Suprapubic skin (tissue), 4 donors: ENCODE data around the gene ZNF784. TPM values are rescaled to one million over a fixed set of nuclear protein-coding genes. Genes with fewer than 3 reads are reported as not detected.

Experiments
- DNase-seq, 2 donors: peaks; one replicate each; pipeline ENCODE4 v3.0.0-alpha.2; 2019; ENCODE audit warnings: low spot score in 2 of 2
- H3K27ac ChIP-seq: fragments of 200-600 bp; sonication (generic); one replicate; pipeline ENCODE4 v1.5.1; 2019
- H3K27me3 ChIP-seq: fragments of 200-600 bp; sonication (generic); one replicate; pipeline ENCODE4 v1.5.1; 2019
- H3K36me3 ChIP-seq: fragments of 200-600 bp; sonication (generic); one replicate; pipeline ENCODE4 v1.5.1; 2019
- H3K4me1 ChIP-seq: fragments of 200-600 bp; sonication (generic); one replicate; pipeline ENCODE4 v1.5.1; 2019
- H3K4me3 ChIP-seq: fragments of 200-600 bp; sonication (generic); one replicate; pipeline ENCODE4 v1.5.1; 2019; ENCODE audit warnings: mild to moderate bottlenecking
- H3K9me3 ChIP-seq: fragments of 200-600 bp; sonication (generic); one replicate; pipeline ENCODE4 v1.5.1; 2019
- CTCF ChIP-seq, 2 donors: fragments of 200-600 bp in 1 of 2; fragments of 450-650 bp in 1 of 2; sonication (generic) in 1 of 2; IDR thresholded peaks; one replicate each; pipeline ENCODE4 v1.5.1; 2016 to 2019; ENCODE audit warnings: antibody characterized with exemption in 2 of 2, mild to moderate bottlenecking in 1 of 2, moderate library complexity in 1 of 2
- EP300 ChIP-seq: sonication (generic); formaldehyde crosslinking; IDR thresholded peaks from one replicate; pipeline ENCODE4 v1.6.1; 2017; ENCODE audit warnings: antibody characterized with exemption
- POLR2A ChIP-seq, 2 donors: fragments of 450-650 bp; IDR thresholded peaks; one replicate each; pipeline ENCODE4 v1.6.1; 2017; ENCODE audit warnings: antibody characterized with exemption in 2 of 2, mild to moderate bottlenecking in 2 of 2, moderate library complexity in 2 of 2
- POLR2AphosphoS5 ChIP-seq, 3 donors: sonication (generic); formaldehyde crosslinking; IDR thresholded peaks; one replicate each; pipeline ENCODE4 v1.6.1; 2017; ENCODE audit warnings: antibody characterized with exemption in 3 of 3
- WGBS: methylation state at CpG from one replicate; pipeline ENCODE4 v1.1.5; 2018; 5-methylcytosine and 5-hydroxymethylcytosine counted together
- total RNA-seq, 4 donors: library from RNA; depleted of rRNA; stranded (reverse); fragments of >200 nt; gene quantifications; one replicate each; pipeline ENCODE4 v1.1.0, GENCODE V29; 2016

Gene ZNF784
- total RNA-seq, 4 donors from 2014 or later, result 4.3 to 8.0 (median 6.5) TPM

- 80% methylated on average over 3 of the region's 3 CpGs for WGBS
- no peak for DNase-seq
- no peaks in the 10 kb centered on the region for H3K27me3 ChIP-seq
- TF ChIP-seq POLR2AphosphoS5 (IDR thresholded peaks at IDR 0.05), result no peak
- no peak for TF ChIP-seq CTCF (IDR thresholded peaks at IDR 0.05)
- TF ChIP-seq POLR2A (IDR thresholded peaks at IDR 0.05), result no peak
- no peak for TF ChIP-seq EP300
- peaks cover 50% of the 10 kb centered on the region for H3K36me3 ChIP-seq
- H3K9me3 ChIP-seq, result no peaks in the 10 kb centered on the region
- no peak overlapping the region for H3K4me3 ChIP-seq
- H3K27ac ChIP-seq, result no peak overlapping the region
- H3K4me1 ChIP-seq, result peaks cover 9% of the 10 kb centered on the region
Observed at GRCh38 chr19:55619286-55619685, 5.1 kb downstream of the ZNF784 start.

GRCh38 chr19:55618426-55618825, 5.9 kb downstream of the ZNF784 start:
- Histone ChIP-seq H3K36me3 (peaks cover 59% of the 10 kb centered on the region), H3K4me3 (no peak overlapping the region), H3K9me3 (no peaks in the 10 kb centered on the region), H3K27me3 (no peaks in the 10 kb centered on the region), H3K4me1 (peaks cover 2% of the 10 kb centered on the region), H3K27ac (no peak overlapping the region)
- DNase-seq, result no peak
- TF ChIP-seq CTCF (IDR thresholded peaks at IDR 0.05) (no peak), POLR2A (IDR thresholded peaks at IDR 0.05) (no peak), POLR2AphosphoS5 (IDR thresholded peaks at IDR 0.05) (no peak)
- WGBS, result 85% methylated on average over 7 of the region's 7 CpGs

- no peak for DNase-seq
- peaks cover 58% of the 10 kb centered on the region for H3K36me3 ChIP-seq
- no peaks in the 10 kb centered on the region for H3K27me3 ChIP-seq
- TF ChIP-seq EP300 (no peak), POLR2A (IDR thresholded peaks at IDR 0.05) (no peak), CTCF (IDR thresholded peaks at IDR 0.05) (no peak)
- peaks cover 2% of the 10 kb centered on the region for H3K4me1 ChIP-seq
- WGBS, result 93% methylated on average over 8 of the region's 8 CpGs
- H3K4me3 ChIP-seq, result no peak overlapping the region
- no peak overlapping the region for H3K27ac ChIP-seq
- no peaks in the 10 kb centered on the region for H3K9me3 ChIP-seq
Observed at GRCh38 chr19:55617426-55617825, 6.9 kb downstream of the ZNF784 start.

- Histone ChIP-seq H3K4me1 (peaks cover 8% of the 10 kb centered on the region), H3K36me3 (peaks cover 48% of the 10 kb centered on the region), H3K27ac (no peak overlapping the region), H3K4me3 (no peak overlapping the region), H3K9me3 (no peaks in the 10 kb centered on the region), H3K27me3 (no peaks in the 10 kb centered on the region)
- DNase-seq, result no peak
- 94% methylated on average over 22 of the region's 38 CpGs for WGBS
- TF ChIP-seq CTCF (IDR thresholded peaks at IDR 0.05) (no peak), EP300 (no peak), POLR2AphosphoS5 (IDR thresholded peaks at IDR 0.05) (no peak), POLR2A (IDR thresholded peaks at IDR 0.05) (no peak)
Observed at GRCh38 chr19:55616395-55616875, 7.9 kb downstream of the ZNF784 start.

GRCh38 chr19:55615543-55616394, 8.6 kb downstream of the ZNF784 start:
- peaks cover 47% of the 10 kb centered on the region for H3K36me3 ChIP-seq
- 97% methylated on average over 83 of the region's 88 CpGs for WGBS
- H3K27ac ChIP-seq, result no peak overlapping the region
- no peaks in the 10 kb centered on the region for H3K9me3 ChIP-seq
- no peak for TF ChIP-seq CTCF (IDR thresholded peaks at IDR 0.05)
- no peak for TF ChIP-seq POLR2AphosphoS5 (IDR thresholded peaks at IDR 0.05)
- TF ChIP-seq POLR2A (IDR thresholded peaks at IDR 0.05), result no peak
- no peak for TF ChIP-seq EP300
- no peak for DNase-seq
- H3K4me1 ChIP-seq, result peaks cover 15% of the 10 kb centered on the region
- H3K4me3 ChIP-seq, result no peak overlapping the region
- no peaks in the 10 kb centered on the region for H3K27me3 ChIP-seq
